ENCODE measurements around the gene WFDC2. TPM values are rescaled to one million over a fixed set of nuclear protein-coding genes. Genes with fewer than 3 reads are reported as not detected.

The WFDC2 gene
- total and polyA plus RNA-seq, 2 donors (not counting 3 experiments of a cell fraction or from before 2014, with no cell fraction given), result not detected

- H3K27me3 ChIP-seq (ENCODE audit: control insufficient read depth in 2 of 2, insufficient read depth in 2 of 2, low read length in 2 of 2), result peaks cover 50 to 65% of the 10 kb centered on the region in 2 experiments
- dilution Hi-C loops (cut with MboI; ENCODE audit: extremely low pct_ligation_motif_present, low sequenced_read_pairs) (no loop called here), intact Hi-C loops (cut with micrococcal nuclease) (no loop called here)
- no peaks in the 10 kb centered on the region for H3K9me1 ChIP-seq (replicated peaks; ENCODE audit: control insufficient read depth, extremely low read depth, insufficient read depth, low read length)
- no peaks in the 10 kb centered on the region for H4K20me1 ChIP-seq (replicated peaks; ENCODE audit: control insufficient read depth, extremely low read depth, insufficient read depth, low read length)
- DNase-seq (ENCODE audit: low read depth, low spot score), result no peak
- no peaks in the 10 kb centered on the region for H3K79me2 ChIP-seq (ENCODE audit: control insufficient read depth, insufficient read depth, low read length)
- H3K9me3 ChIP-seq (replicated peaks; ENCODE audit: control insufficient read depth, insufficient read depth, low read length), result no peaks in the 10 kb centered on the region
- FAIRE-seq, result no peak
- TF ChIP-seq POLR2AphosphoS5 (IDR thresholded peaks at IDR 0.05; ENCODE audit: insufficient read depth, low read depth, low read length), result no peak
- no peak for TF ChIP-seq EZH2 (IDR thresholded peaks at IDR 0.05; ENCODE audit: borderline replicate concordance, low read depth, low read length, severe bottlenecking)
- no peak for TF ChIP-seq MAX (IDR thresholded peaks at IDR 0.05; ENCODE audit: insufficient read depth, insufficient read length)
- no peak for TF ChIP-seq GATA2 (IDR thresholded peaks at IDR 0.05; ENCODE audit: insufficient read depth, insufficient read length, low read depth, low read length)
- no peak for TF ChIP-seq FOS (IDR thresholded peaks at IDR 0.05; ENCODE audit: borderline replicate concordance, insufficient read depth, low read length)
- TF ChIP-seq POLR2A (IDR thresholded peaks at IDR 0.05; ENCODE audit: low read depth, low read length), result no peak
- no peak for TF ChIP-seq CTCF (IDR thresholded peaks at IDR 0.05; ENCODE audit: extremely low read depth in 1 of 2, insufficient read depth in 1 of 2, low read depth in 1 of 2, low read length in 2 of 2)
- TF ChIP-seq MYC (IDR thresholded peaks at IDR 0.05; ENCODE audit: low read depth, low read length), result no peak
- no peak for TF ChIP-seq JUN (IDR thresholded peaks at IDR 0.05; ENCODE audit: borderline replicate concordance, insufficient read depth, insufficient read length, low read depth)
- H3K27ac ChIP-seq (ENCODE audit: insufficient read depth, low read depth, low read length), result no peak overlapping the region
- POLR2A ChIA-PET, result no interaction called here
- no peak overlapping the region for H3K4me3 ChIP-seq (replicated peaks in 1 of 3; ENCODE audit: insufficient read depth in 1 of 3, low read depth in 1 of 3, low read length in 3 of 3)
- peaks cover 4% of the 10 kb centered on the region for H3K4me1 ChIP-seq (ENCODE audit: control insufficient read depth, extremely low read depth, insufficient read depth, low read length)
- no peak overlapping the region for H2AFZ ChIP-seq (ENCODE audit: low read depth, low read length)
- H3K9ac ChIP-seq (replicated peaks; ENCODE audit: extremely low read depth, insufficient read depth, low read length), result no peak overlapping the region
- CTCF ChIA-PET, result interaction anchor here (0.7 to 2.3 kb wide), 8 partner anchors 10 to 305 kb away, joined by 3 to 10 read pairs (median 5); no protein-coding TSS in a partner anchor
- H3K36me3 ChIP-seq (ENCODE audit: control insufficient read depth in 2 of 2, extremely low read depth in 1 of 2, insufficient read depth in 2 of 2, low read length in 2 of 2), result no peaks in the 10 kb centered on the region
- H3K4me2 ChIP-seq (ENCODE audit: insufficient read depth, low read length), result no peak overlapping the region
- no TSS peak for BruUV-seq (replicated peaks)
These were observed 3.9 kb upstream of the WFDC2 start for GRCh38 chr20:45465491-45466266.

All from endothelial cell of umbilical vein (primary cell).